HG02870 (cell line): ENCODE measurements around the gene ETV6.

Experiments
- ATAC-seq: cut with Tn5 transposase; IDR thresholded peaks from one replicate; pipeline ENCODE4 v1.9.1; 2021; ENCODE audit warnings: mild to moderate bottlenecking, moderate library complexity; ENCODE audit not compliant: unreplicated experiment

ETV6 gene

GRCh38 chr12:11713202-11713601 is 63.7 kb downstream of the ETV6 start:
- ATAC-seq, result no peak

GRCh38 chr12:11714626-11715025 is 65.2 kb downstream of the ETV6 start:
- no peak for ATAC-seq

GRCh38 chr12:11715621-11716020 is 66.1 kb downstream of the ETV6 start:
- no peak for ATAC-seq

GRCh38 chr12:11716794-11717518 is 67.5 kb downstream of the ETV6 start:
- ATAC-seq, result no peak

GRCh38 chr12:11717519-11717961 is 68.1 kb downstream of the ETV6 start:
- no peak for ATAC-seq

- no peak for ATAC-seq
Observed at GRCh38 chr12:11718105-11718504, 68.6 kb downstream of the ETV6 start.

- no peak for ATAC-seq
Observed at GRCh38 chr12:11718768-11719253, 69.3 kb downstream of the ETV6 start.

- ATAC-seq, result no peak
Observed at GRCh38 chr12:11719678-11720099, 70.2 kb downstream of the ETV6 start.

- ATAC-seq, result no peak
Observed at GRCh38 chr12:11722071-11722470, 72.6 kb downstream of the ETV6 start.

- ATAC-seq, result no peak
Observed at GRCh38 chr12:11722578-11723138, 73.2 kb downstream of the ETV6 start.

- no peak for ATAC-seq
Observed at GRCh38 chr12:11723993-11724392, 74.5 kb downstream of the ETV6 start.

- ATAC-seq, result no peak
Observed at GRCh38 chr12:11724888-11725311, 75.4 kb downstream of the ETV6 start.

- no peak for ATAC-seq
Observed at GRCh38 chr12:11725686-11726085, 76.2 kb downstream of the ETV6 start.

GRCh38 chr12:11726659-11727058 is 77.2 kb downstream of the ETV6 start:
- ATAC-seq, result no peak

GRCh38 chr12:11727133-11727664 is 77.7 kb downstream of the ETV6 start:
- ATAC-seq, result no peak

- no peak for ATAC-seq
Observed at GRCh38 chr12:11728154-11728755, 78.8 kb downstream of the ETV6 start.

GRCh38 chr12:11729008-11729407 is 79.5 kb downstream of the ETV6 start:
- ATAC-seq, result no peak

- ATAC-seq, result no peak
Observed at GRCh38 chr12:11729439-11730150, 80.1 kb downstream of the ETV6 start.

GRCh38 chr12:11730299-11731041 is 81.0 kb downstream of the ETV6 start:
- peak; percentile 34 for ATAC-seq

- ATAC-seq, result no peak
Observed at GRCh38 chr12:11731042-11731357, 81.5 kb downstream of the ETV6 start.

- no peak for ATAC-seq
Observed at GRCh38 chr12:11731455-11731854, 82.0 kb downstream of the ETV6 start.
